ENCODE measurements around the gene CLDND2.

The CLDND2 gene

DNA sequence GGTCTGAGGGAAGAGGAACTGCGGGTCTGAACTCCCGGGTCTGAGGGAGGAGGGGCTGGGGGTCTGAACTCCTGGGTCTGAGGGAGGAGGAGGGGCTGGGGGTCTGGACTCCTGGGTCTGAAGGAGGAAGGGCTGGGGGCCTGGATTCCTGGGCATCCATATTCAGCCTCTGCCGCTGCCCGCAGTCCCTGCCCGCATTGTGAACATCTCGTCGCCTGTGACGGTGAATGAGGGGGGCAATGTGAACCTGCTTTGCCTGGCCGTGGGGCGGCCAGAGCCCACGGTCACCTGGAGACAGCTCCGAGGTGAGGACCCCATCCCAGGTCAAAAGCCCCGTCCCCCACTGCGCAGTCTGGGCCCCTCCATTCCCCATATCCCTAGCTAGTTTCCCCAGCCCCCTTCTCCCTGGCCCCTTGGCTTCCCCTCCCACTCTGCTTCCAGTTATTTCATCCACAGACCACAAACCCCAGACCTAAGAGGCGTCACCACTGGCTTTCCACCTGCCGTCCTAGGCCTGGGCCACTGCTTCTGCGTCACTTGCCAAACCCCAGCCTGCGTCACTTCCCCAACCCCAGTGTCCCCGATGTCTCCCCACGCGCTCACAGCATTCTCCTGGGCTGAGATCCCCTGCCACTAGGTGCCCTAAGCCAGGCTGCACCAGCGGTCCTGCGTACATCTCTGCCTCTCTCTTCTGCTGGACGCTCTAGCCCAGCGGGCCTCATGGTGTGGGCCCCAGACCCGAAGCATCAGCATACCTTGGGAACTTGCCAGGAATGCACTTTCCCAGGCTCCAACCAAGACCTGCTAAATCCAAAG is 43.4 kb downstream of the CLDND2 start:
- TF ChIP-seq CTCF (IDR thresholded peaks at IDR 0.05; ENCODE audit: low read depth, low read length): no peak

GRCh38 chr19:51324167-51324481 is 44.7 kb downstream of the CLDND2 start:
- no peak for TF ChIP-seq CTCF (IDR thresholded peaks at IDR 0.05; ENCODE audit: low read depth, low read length)
- no peak for DNase-seq (ENCODE audit: extremely low read depth, low read depth)

More for the DNA sequence above, 43.4 kb downstream of the CLDND2 start:
- no peak for DNase-seq (ENCODE audit: extremely low read depth, low read depth)

- DNase-seq (ENCODE audit: extremely low read depth, low read depth): no peak
- TF ChIP-seq CTCF (IDR thresholded peaks at IDR 0.05; ENCODE audit: low read depth, low read length): no peak
Observed at GRCh38 chr19:51323481-51324166, 45.2 kb downstream of the CLDND2 start.

DNA sequence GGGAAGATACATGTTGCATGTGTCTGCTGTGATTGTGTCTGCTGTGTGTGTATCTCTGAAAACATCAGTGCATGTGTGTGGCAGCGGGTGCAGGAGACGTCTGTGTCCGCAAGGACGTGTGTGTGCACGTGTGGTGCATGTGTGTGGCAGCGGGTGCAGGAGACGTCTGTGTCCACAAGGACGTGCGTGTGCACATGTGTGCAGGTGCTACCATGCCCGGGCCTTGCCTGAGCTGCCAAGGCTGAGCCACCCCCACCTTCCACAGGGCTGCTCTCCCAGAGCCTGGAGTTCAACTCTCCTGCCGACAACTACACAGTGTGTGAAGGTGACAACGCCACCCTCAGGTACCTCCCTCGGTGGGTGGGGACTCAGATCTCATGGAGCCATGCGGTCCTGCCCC is 47.0 kb downstream of the CLDND2 start:
- no peak for TF ChIP-seq CTCF (IDR thresholded peaks at IDR 0.05; ENCODE audit: low read depth, low read length)

DNA sequence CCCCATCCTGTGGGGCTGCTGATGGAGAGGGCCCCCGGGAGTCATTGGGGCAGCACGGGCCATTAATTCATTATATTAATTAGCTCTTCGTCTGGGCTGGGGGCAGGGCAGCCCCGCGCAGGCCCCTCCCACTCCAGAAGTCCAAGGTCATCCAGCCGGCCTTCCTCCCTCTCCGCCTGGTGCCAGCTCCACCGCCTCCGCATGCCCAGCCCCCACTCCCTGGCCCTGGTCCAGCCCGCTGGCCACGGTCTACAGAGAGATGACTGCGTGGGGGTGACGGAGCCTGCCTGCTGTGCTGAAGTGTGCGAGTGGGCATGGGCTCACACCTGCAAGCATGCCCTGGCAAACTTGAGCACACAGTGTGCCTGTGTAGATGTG is 48.5 kb downstream of the CLDND2 start:
- no peak for TF ChIP-seq CTCF (IDR thresholded peaks at IDR 0.05; ENCODE audit: low read depth, low read length)

More for the DNA sequence above, 47.0 kb downstream of the CLDND2 start:
- DNase-seq (ENCODE audit: extremely low read depth, low read depth): no peak

GRCh38 chr19:51319649-51320279 is 49.0 kb downstream of the CLDND2 start:
- no peak for DNase-seq (ENCODE audit: extremely low read depth, low read depth)
- no peak for TF ChIP-seq CTCF (IDR thresholded peaks at IDR 0.05; ENCODE audit: low read depth, low read length)

More for the DNA sequence above, 48.5 kb downstream of the CLDND2 start:
- DNase-seq (ENCODE audit: extremely low read depth, low read depth): no peak
